Measurements from ENCODE around the gene SORCS2. TPM values are rescaled to one million over a fixed set of nuclear protein-coding genes. Genes with fewer than 3 reads are reported as not detected.
A peak's percentile ranks its signal among the peaks of the same experiment; 100 is the strongest.

SORCS2 gene
- total and polyA plus RNA-seq, 8 donors, result 4.6 to 9.7 (median 7.2) TPM

DNA sequence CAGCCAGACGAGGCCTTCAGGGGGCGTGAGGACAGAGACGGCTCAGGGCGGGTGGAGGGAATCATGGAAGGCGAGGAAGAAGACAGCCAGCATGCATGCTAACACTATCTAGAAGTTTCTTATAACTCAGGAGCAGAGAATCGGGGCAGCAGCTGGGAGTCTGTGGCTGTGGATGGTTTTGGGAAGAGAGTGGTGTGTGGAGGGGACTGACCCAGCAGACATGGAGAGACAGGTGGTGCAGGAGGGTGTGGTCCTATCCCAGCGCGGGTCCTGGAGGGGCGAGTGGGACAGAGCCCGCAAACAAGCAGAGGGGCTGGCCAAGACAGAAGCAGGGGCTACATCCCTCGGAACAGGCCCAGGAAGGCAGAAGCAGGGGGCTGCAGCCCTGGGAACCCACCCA is 555.2 kb downstream of the SORCS2 start:
- no peaks in the 10 kb centered on the region for H3K9me3 ChIP-seq
- no peaks in the 10 kb centered on the region for H3K36me3 ChIP-seq
- DNase-seq (peak in 1 of 4 donors; percentile 43), ATAC-seq (no peak)
- TF ChIP-seq, protein P1, sequence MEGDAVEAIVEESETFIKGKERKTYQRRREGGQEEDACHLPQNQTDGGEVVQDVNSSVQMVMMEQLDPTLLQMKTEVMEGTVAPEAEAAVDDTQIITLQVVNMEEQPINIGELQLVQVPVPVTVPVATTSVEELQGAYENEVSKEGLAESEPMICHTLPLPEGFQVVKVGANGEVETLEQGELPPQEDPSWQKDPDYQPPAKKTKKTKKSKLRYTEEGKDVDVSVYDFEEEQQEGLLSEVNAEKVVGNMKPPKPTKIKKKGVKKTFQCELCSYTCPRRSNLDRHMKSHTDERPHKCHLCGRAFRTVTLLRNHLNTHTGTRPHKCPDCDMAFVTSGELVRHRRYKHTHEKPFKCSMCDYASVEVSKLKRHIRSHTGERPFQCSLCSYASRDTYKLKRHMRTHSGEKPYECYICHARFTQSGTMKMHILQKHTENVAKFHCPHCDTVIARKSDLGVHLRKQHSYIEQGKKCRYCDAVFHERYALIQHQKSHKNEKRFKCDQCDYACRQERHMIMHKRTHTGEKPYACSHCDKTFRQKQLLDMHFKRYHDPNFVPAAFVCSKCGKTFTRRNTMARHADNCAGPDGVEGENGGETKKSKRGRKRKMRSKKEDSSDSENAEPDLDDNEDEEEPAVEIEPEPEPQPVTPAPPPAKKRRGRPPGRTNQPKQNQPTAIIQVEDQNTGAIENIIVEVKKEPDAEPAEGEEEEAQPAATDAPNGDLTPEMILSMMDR (IDR thresholded peaks at IDR 0.05), result no peak
- H3K4me3 ChIP-seq, result no peak overlapping the region
- H3K27me3 ChIP-seq, result no peaks in the 10 kb centered on the region
- H3K27ac ChIP-seq, result no peak overlapping the region
- intact Hi-C loops (cut with DNase I), result no loop called here
- peaks cover 0 to 19% of the 10 kb centered on the region in 2 donors for H3K4me1 ChIP-seq

DNA sequence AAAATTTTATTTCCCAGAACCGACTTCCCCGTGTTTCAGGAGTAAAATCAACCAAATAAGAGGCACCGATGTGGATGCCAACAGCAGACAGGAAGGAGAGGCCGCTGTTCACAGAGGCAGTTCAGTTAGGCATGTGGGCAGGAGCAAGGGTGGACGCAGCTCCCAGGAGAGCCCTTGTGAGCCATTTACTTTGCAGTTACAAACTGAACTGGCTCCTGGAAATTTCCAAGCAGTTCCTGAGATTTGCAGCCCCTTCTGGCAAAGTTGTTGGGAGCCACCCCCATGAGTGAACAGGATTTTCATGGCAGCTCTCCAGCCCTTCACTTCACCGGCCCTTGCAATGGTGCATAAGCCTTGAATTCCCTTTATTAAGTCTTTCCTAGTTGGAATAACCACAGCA is 558.2 kb downstream of the SORCS2 start:
- Histone ChIP-seq H3K36me3 (no peaks in the 10 kb centered on the region), H3K4me3 (no peak overlapping the region), H3K9me3 (no peaks in the 10 kb centered on the region), H3K27me3 (no peaks in the 10 kb centered on the region), H3K27ac (peak overlapping the region in 1 of 2 donors; percentile 45), H3K4me1 (peaks cover 0 to 6% of the 10 kb centered on the region in 2 donors)
- TF ChIP-seq, protein P1 (IDR thresholded peaks at IDR 0.05), result no peak
- peak in 2 of 4 donors; percentile 22 to 27 for DNase-seq
- peak; percentile 84 for ATAC-seq
- intact Hi-C loops (cut with DNase I), result no loop called here

DNA sequence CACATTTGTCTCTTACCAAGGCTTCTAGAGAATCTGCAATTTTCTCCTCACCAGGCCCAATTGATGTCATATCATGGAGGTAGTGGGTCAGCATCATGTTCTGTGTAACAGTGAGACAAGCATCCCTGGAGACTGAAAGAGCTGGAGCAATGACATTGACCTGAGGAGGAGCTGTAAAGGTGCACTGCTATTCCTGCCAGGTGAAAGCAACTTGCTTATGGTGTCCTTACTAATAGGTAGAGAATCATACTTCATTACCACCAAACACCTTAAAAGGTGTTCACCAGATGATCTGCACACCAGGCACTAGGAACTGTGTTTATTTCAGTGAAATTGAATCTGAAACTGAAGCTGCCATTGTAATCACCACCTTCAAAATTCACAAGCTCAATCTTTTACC is 558.6 kb downstream of the SORCS2 start:
- TF ChIP-seq, protein P1 (IDR thresholded peaks at IDR 0.05), result no peak
- Histone ChIP-seq H3K27me3 (no peaks in the 10 kb centered on the region), H3K9me3 (no peaks in the 10 kb centered on the region), H3K36me3 (no peaks in the 10 kb centered on the region), H3K27ac (peak overlapping the region in 1 of 2 donors; percentile 45), H3K4me3 (no peak overlapping the region), H3K4me1 (peaks cover 0 to 6% of the 10 kb centered on the region in 2 donors)
- no peak for DNase-seq
- intact Hi-C loops (cut with DNase I), result no loop called here
- ATAC-seq, result no peak

DNA sequence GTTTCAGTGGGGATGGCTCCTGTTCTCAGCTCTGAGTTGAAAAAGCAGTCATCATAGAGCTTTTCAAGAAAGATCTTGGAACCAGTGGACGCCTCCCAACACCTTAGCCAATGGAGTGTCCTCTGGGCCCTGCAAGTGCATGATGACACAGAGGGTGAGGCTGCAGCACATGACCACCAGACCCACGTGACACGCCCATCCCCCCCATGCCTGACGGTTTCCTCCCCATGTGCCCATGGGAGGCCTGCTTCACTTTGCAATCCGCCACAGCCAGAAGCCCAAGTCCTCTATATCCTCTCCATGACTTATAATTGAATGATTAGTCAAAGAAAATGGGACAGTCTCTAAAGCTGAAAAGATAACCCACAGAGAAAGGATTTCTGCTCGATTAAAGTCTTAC is 560.3 kb downstream of the SORCS2 start:
- intact Hi-C loops (cut with DNase I), result no loop called here
- Histone ChIP-seq H3K9me3 (no peaks in the 10 kb centered on the region), H3K4me1 (peaks cover 0 to 6% of the 10 kb centered on the region in 2 donors), H3K27me3 (no peaks in the 10 kb centered on the region), H3K4me3 (no peak overlapping the region), H3K36me3 (no peaks in the 10 kb centered on the region), H3K27ac (no peak overlapping the region)
- TF ChIP-seq, protein P1 (IDR thresholded peaks at IDR 0.05), result no peak
- ATAC-seq, result no peak
- DNase-seq, result no peak

DNA sequence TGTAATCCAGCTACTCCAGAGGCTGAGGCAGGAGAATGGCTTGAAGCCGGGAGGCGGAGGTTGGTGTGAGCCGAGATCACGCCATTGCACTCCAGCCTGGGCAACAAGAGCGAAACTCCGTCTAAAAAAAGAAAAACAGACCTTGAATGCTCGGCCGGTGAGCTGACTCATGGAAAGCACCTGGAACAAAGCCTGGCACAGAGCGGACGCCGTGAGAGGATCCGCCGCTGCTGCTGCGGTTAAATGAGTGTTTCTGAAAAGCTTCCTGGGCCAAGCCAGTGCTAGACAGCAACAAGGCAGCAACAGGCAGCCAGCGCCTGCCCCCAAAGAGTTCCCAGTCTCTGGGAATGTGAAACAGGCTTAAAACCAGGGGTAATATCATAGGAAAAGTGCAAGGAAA is 560.9 kb downstream of the SORCS2 start:
- Histone ChIP-seq H3K4me3 (no peak overlapping the region), H3K36me3 (no peaks in the 10 kb centered on the region), H3K27me3 (no peaks in the 10 kb centered on the region), H3K4me1 (peaks cover 0 to 6% of the 10 kb centered on the region in 2 donors), H3K27ac (no peak overlapping the region), H3K9me3 (no peaks in the 10 kb centered on the region)
- DNase-seq, result peak in 1 of 4 donors; percentile 70
- intact Hi-C loops (cut with DNase I), result no loop called here
- TF ChIP-seq, protein P1 (IDR thresholded peaks at IDR 0.05), result no peak
- ATAC-seq, result no peak

Measured in left lung (tissue), 10 donors.